ENCODE results near the gene ZNF581.

The ZNF581 gene

DNA sequence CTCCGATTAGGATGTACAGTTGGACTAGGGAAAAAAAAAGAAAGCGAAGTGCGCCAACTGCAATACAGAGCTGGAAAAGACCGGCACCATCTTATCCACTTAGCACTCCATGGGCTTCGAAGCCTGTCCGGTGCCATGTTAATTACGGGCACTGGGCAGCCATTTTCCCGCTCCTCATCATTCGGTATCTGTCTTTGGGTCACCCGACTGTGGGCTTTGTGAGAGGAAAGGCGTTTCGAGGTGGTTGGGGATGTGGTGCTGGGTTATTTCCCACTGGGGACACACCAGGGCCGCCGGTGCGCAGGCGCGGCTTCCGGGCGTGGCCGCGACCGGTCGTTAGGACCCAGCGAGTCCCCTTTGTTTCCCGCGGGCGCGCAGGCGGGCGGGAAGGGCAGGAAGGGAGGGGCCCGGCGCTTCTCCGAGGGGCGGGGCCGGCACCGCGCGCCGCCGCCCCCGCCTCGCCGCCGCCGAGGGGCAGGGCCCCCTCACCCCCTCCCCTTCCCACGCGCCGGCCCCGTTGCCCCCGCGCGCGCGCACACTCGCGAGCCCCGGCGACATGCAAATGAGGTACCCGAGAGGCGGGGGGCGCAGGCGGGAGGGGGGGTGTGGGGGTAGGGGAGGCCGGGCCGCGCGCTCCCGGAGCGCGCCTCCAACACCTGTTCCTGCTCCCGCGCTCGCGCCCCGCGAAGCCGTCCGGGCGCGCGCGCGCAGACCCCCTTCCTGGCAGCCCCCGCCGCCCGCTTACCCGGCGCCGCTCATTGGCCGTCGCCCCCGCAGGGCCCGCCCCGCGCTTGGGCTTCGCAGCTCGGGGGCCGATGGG lies 43.4 kb upstream of the ZNF581 start, which contains the start of gene ZNF524:
Gene ZNF524 (plus strand): TSS at position 447 of the 820 bp plus-strand sequence. CDS start 1,825 bp downstream, outside the sequence.
- peak within 1 kb of the TSS; percentile 86 for H3K4me2 ChIP-seq (ENCODE audit: low read length, poor library complexity, severe bottlenecking)
- H2BK120ac ChIP-seq (ENCODE audit: low read depth, low read length) = peak within 1 kb of the TSS; percentile 97
- peaks cover 42% of the 10 kb centered on the region for H3K79me1 ChIP-seq (replicated peaks; ENCODE audit: low read length, poor library complexity, severe bottlenecking)
- peak within 1 kb of the TSS; percentile 99 for H2BK15ac ChIP-seq (ENCODE audit: low read depth, poor library complexity, severe bottlenecking)
- H3K9me3 ChIP-seq (ENCODE audit: control insufficient read depth, low read length) = no peaks in the 10 kb centered on the region
- peak within 1 kb of the TSS; percentile 70 to 75 for H2BK12ac ChIP-seq (ENCODE audit: low read length in 2 of 2)
- H2AFZ ChIP-seq (ENCODE audit: low read depth, low read length) = peak within 1 kb of the TSS; percentile 85
- peak within 1 kb of the TSS; percentile 92 for H2AK5ac ChIP-seq (ENCODE audit: low read length, severe bottlenecking)
- peak within 1 kb of the TSS in 1 of 2 experiments; percentile 73 for H3K23ac ChIP-seq (ENCODE audit: low read length in 2 of 2)
- peak within 1 kb of the TSS; percentile 97 for H3K27ac ChIP-seq (ENCODE audit: low read length, poor library complexity, severe bottlenecking)
- 0% methylated on average over 33 of the region's 97 CpGs for WGBS
- H3K27me3 ChIP-seq (ENCODE audit: control insufficient read depth in 1 of 2, insufficient read depth in 1 of 2, low read length in 2 of 2) = no peaks in the 10 kb centered on the region
- H3K14ac ChIP-seq (ENCODE audit: low read length in 2 of 2) = peak within 1 kb of the TSS in 1 of 2 experiments; percentile 91
- H3K18ac ChIP-seq (ENCODE audit: low read depth in 1 of 2, low read length in 2 of 2) = peak within 1 kb of the TSS; percentile 97 to 100
- H3K36me3 ChIP-seq (ENCODE audit: control insufficient read depth in 1 of 2, insufficient read depth in 2 of 2, low read depth in 1 of 2, low read length in 2 of 2) = peaks cover 23 to 42% of the 10 kb centered on the region in 2 experiments
- H4K8ac ChIP-seq (ENCODE audit: low read length) = peak within 1 kb of the TSS; percentile 99
- peak within 1 kb of the TSS; percentile 80 to 98 for H3K4me3 ChIP-seq (ENCODE audit: insufficient read depth in 1 of 2, low read depth in 1 of 2, low read length in 2 of 2)
- peak within 1 kb of the TSS; percentile 99 for H3K9ac ChIP-seq (ENCODE audit: low read length)
- peaks cover 17% of the 10 kb centered on the region for H3K4me1 ChIP-seq (ENCODE audit: control insufficient read depth, insufficient read depth, low read depth, low read length)
- peak within 1 kb of the TSS; percentile 98 to 99 for H3K4ac ChIP-seq (ENCODE audit: low read depth in 1 of 2, low read length in 2 of 2)
- peak; percentile 96 for DNase-seq
- H2BK5ac ChIP-seq (ENCODE audit: low read depth, low read length, poor library complexity, severe bottlenecking) = peak within 1 kb of the TSS; percentile 97
- H4K91ac ChIP-seq (ENCODE audit: low read length) = peak within 1 kb of the TSS; percentile 100

GRCh38 chr19:55600662-55601028 lies 42.8 kb upstream of the ZNF581 start:
- peak overlapping the region; percentile 84 for H3K9ac ChIP-seq (ENCODE audit: low read length)
- peak overlapping the region; percentile 85 to 88 for H3K18ac ChIP-seq (ENCODE audit: low read depth in 1 of 2, low read length in 2 of 2)
- peak overlapping the region in 1 of 2 experiments; percentile 87 for H3K14ac ChIP-seq (ENCODE audit: low read length in 2 of 2)
- H3K4me3 ChIP-seq (ENCODE audit: insufficient read depth in 1 of 2, low read depth in 1 of 2, low read length in 2 of 2) = peak overlapping the region; percentile 80 to 87
- peak overlapping the region; percentile 92 for H4K8ac ChIP-seq (ENCODE audit: low read length)
- 45% methylated on average over 4 of the region's 15 CpGs for WGBS
- H3K36me3 ChIP-seq (ENCODE audit: control insufficient read depth in 1 of 2, insufficient read depth in 2 of 2, low read depth in 1 of 2, low read length in 2 of 2) = peaks cover 17 to 36% of the 10 kb centered on the region in 2 experiments
- H2BK120ac ChIP-seq (ENCODE audit: low read depth, low read length) = peak overlapping the region; percentile 90
- peak overlapping the region; percentile 70 for H2BK15ac ChIP-seq (ENCODE audit: low read depth, poor library complexity, severe bottlenecking)
- no peaks in the 10 kb centered on the region for H3K9me3 ChIP-seq (ENCODE audit: control insufficient read depth, low read length)
- H3K4me2 ChIP-seq (ENCODE audit: low read length, poor library complexity, severe bottlenecking) = peak overlapping the region; percentile 86
- H2BK12ac ChIP-seq (ENCODE audit: low read length in 2 of 2) = peak overlapping the region; percentile 37 to 75
- peaks cover 40% of the 10 kb centered on the region for H3K79me1 ChIP-seq (replicated peaks; ENCODE audit: low read length, poor library complexity, severe bottlenecking)
- H2AFZ ChIP-seq (ENCODE audit: low read depth, low read length) = no peak overlapping the region
- H3K4ac ChIP-seq (ENCODE audit: low read depth in 1 of 2, low read length in 2 of 2) = peak overlapping the region; percentile 73 to 99
- H3K27ac ChIP-seq (ENCODE audit: low read length, poor library complexity, severe bottlenecking) = peak overlapping the region; percentile 41
- H4K91ac ChIP-seq (ENCODE audit: low read length) = peak overlapping the region; percentile 95
- H2BK5ac ChIP-seq (ENCODE audit: low read depth, low read length, poor library complexity, severe bottlenecking) = peak overlapping the region; percentile 35
- no peaks in the 10 kb centered on the region for H3K27me3 ChIP-seq (ENCODE audit: control insufficient read depth in 1 of 2, insufficient read depth in 1 of 2, low read length in 2 of 2)
- DNase-seq = no peak
- peak overlapping the region; percentile 11 for H2AK5ac ChIP-seq (ENCODE audit: low read length, severe bottlenecking)
- H3K23ac ChIP-seq (ENCODE audit: low read length in 2 of 2) = peak overlapping the region in 1 of 2 experiments; percentile 73
- H3K4me1 ChIP-seq (ENCODE audit: control insufficient read depth, insufficient read depth, low read depth, low read length) = peaks cover 17% of the 10 kb centered on the region

DNA sequence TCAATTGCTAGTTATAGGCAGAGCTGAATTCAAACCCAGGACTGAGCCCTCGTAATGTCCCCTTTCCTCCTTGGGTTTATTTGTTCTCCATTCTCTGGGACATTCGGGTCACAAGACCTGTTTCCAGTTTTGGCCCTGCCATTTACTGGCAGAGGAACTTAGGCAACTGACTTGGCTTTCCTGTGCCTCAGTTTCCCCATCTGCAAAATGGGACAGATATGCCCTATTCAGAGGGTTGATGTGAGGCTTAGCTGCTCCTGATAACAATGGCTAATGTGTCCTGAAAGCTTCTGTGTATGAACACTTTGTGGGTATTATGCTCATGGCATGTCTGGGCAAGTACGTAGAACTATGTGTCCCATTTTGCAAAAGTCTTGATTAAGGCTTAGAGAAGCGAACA lies 42.4 kb upstream of the ZNF581 start:
- peak overlapping the region; percentile 70 for H2BK15ac ChIP-seq (ENCODE audit: low read depth, poor library complexity, severe bottlenecking)
- H3K4me2 ChIP-seq (ENCODE audit: low read length, poor library complexity, severe bottlenecking) = peak overlapping the region; percentile 86
- H3K9me3 ChIP-seq (ENCODE audit: control insufficient read depth, low read length) = no peaks in the 10 kb centered on the region
- H2BK12ac ChIP-seq (ENCODE audit: low read length in 2 of 2) = peak overlapping the region; percentile 21 to 75
- no peak overlapping the region for H3K14ac ChIP-seq (ENCODE audit: low read length in 2 of 2)
- H4K8ac ChIP-seq (ENCODE audit: low read length) = peak overlapping the region; percentile 5
- no peak for DNase-seq
- peak overlapping the region; percentile 11 for H2AK5ac ChIP-seq (ENCODE audit: low read length, severe bottlenecking)
- H3K4me3 ChIP-seq (ENCODE audit: insufficient read depth in 1 of 2, low read depth in 1 of 2, low read length in 2 of 2) = peak overlapping the region in 1 of 2 experiments; percentile 87
- peaks cover 13 to 32% of the 10 kb centered on the region in 2 experiments for H3K36me3 ChIP-seq (ENCODE audit: control insufficient read depth in 1 of 2, insufficient read depth in 2 of 2, low read depth in 1 of 2, low read length in 2 of 2)
- H2AFZ ChIP-seq (ENCODE audit: low read depth, low read length) = no peak overlapping the region
- peak overlapping the region; percentile 84 for H3K9ac ChIP-seq (ENCODE audit: low read length)
- H3K18ac ChIP-seq (ENCODE audit: low read depth in 1 of 2, low read length in 2 of 2) = no peak overlapping the region
- peaks cover 38% of the 10 kb centered on the region for H3K79me1 ChIP-seq (replicated peaks; ENCODE audit: low read length, poor library complexity, severe bottlenecking)
- no peaks in the 10 kb centered on the region for H3K27me3 ChIP-seq (ENCODE audit: control insufficient read depth in 1 of 2, insufficient read depth in 1 of 2, low read length in 2 of 2)
- H3K27ac ChIP-seq (ENCODE audit: low read length, poor library complexity, severe bottlenecking) = peak overlapping the region; percentile 41
- H2BK120ac ChIP-seq (ENCODE audit: low read depth, low read length) = no peak overlapping the region
- H3K4ac ChIP-seq (ENCODE audit: low read depth in 1 of 2, low read length in 2 of 2) = peak overlapping the region; percentile 37 to 99
- H4K91ac ChIP-seq (ENCODE audit: low read length) = peak overlapping the region; percentile 44
- H3K23ac ChIP-seq (ENCODE audit: low read length in 2 of 2) = peak overlapping the region in 1 of 2 experiments; percentile 34
- H3K4me1 ChIP-seq (ENCODE audit: control insufficient read depth, insufficient read depth, low read depth, low read length) = peaks cover 17% of the 10 kb centered on the region
- WGBS = 96% methylated on average over 4 of the region's 4 CpGs
- no peak overlapping the region for H2BK5ac ChIP-seq (ENCODE audit: low read depth, low read length, poor library complexity, severe bottlenecking)

Data from mesenchymal stem cell (in vitro differentiated cells and primary cell).